ENCODE measurements around the gene KRTAP10-6.

DNA sequence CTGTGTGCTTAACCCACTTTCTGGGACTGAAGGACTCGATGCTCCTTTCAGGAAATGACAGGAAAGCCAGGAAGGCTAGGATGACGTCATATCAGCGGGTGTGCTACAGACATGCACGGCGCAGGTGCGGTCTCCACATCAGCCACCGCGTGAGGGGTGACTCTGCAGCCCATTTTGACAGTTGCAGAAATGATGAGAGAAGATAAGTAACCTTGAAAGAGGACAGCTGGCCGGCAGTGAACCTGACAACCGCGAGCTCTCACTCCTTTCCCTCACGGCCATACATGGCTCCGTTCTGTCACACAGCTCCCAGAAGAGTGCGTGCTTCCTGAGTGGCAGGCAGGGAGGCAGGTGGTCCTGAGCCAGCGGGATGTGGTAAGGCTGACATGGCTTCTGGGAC, 10.2 kb downstream of the KRTAP10-6 start:
- TF ChIP-seq, protein P1, sequence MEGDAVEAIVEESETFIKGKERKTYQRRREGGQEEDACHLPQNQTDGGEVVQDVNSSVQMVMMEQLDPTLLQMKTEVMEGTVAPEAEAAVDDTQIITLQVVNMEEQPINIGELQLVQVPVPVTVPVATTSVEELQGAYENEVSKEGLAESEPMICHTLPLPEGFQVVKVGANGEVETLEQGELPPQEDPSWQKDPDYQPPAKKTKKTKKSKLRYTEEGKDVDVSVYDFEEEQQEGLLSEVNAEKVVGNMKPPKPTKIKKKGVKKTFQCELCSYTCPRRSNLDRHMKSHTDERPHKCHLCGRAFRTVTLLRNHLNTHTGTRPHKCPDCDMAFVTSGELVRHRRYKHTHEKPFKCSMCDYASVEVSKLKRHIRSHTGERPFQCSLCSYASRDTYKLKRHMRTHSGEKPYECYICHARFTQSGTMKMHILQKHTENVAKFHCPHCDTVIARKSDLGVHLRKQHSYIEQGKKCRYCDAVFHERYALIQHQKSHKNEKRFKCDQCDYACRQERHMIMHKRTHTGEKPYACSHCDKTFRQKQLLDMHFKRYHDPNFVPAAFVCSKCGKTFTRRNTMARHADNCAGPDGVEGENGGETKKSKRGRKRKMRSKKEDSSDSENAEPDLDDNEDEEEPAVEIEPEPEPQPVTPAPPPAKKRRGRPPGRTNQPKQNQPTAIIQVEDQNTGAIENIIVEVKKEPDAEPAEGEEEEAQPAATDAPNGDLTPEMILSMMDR (IDR thresholded peaks at IDR 0.05) = no peak
- no peak for TF ChIP-seq POLR2A (IDR thresholded peaks at IDR 0.05)
